Natural killer cell treated with Interleukin-12 subunit alpha and Interleukin-12 subunit beta and Interleukin-15 and Interleukin-18, amount 100 ng/mL, for 72 hours (primary cell): ENCODE data around the gene KIAA1217. TPM values are rescaled to one million over a fixed set of nuclear protein-coding genes. Genes with fewer than 3 reads are reported as not detected.
"Not testable (repeated sequence)": the region's sequence is repeated elsewhere in the genome, so short reads cannot be mapped to it uniquely, and the experiment has no call there.

Experiments used
- ATAC-seq, 2 donors: fragments of 150-1000 bp; cut with Tn5 transposase in 1 of 2; sonication (Bioruptor Pico), chemical (Tn5 transposase) in 1 of 2; 2 replicates each; pipeline ENCODE4 v1.10.0; 2021
- DNase-seq: peaks from one replicate; pipeline ENCODE4 v3.0.0; 2022; ENCODE audit warnings: low spot score
- H3K27ac Mint-ChIP-seq, 2 donors: 1 replicate in 1 of 2; 2 replicates in 1 of 2; pipeline ENCODE4 v1.8.0; 2022; ENCODE audit warnings: mixed read lengths in 2 of 2, mild to moderate bottlenecking in 1 of 2, moderate library complexity in 1 of 2
- H3K27me3 Mint-ChIP-seq, 2 donors: 1 replicate in 1 of 2; 2 replicates in 1 of 2; pipeline ENCODE4 v1.8.0; 2022; ENCODE audit warnings: mixed read lengths in 2 of 2
- H3K36me3 Mint-ChIP-seq: one replicate; pipeline ENCODE4 v1.8.0; 2022; ENCODE audit warnings: mixed read lengths
- H3K4me1 Mint-ChIP-seq, 2 donors: 1 replicate in 1 of 2; 2 replicates in 1 of 2; pipeline ENCODE4 v1.8.0; 2022; ENCODE audit warnings: low read depth in 2 of 2, mixed read lengths in 2 of 2, mild to moderate bottlenecking in 1 of 2
- H3K4me3 Mint-ChIP-seq: one replicate; pipeline ENCODE4 v1.8.0; 2022; ENCODE audit warnings: mixed read lengths
- H3K9me3 Mint-ChIP-seq: 2 replicates; pipeline ENCODE4 v1.8.0; 2022; ENCODE audit warnings: mixed read lengths
- total RNA-seq, 2 donors: library from RNA; stranded (reverse); gene quantifications; one replicate each; pipeline ENCODE4 v1.2.3, GENCODE V29; 2022

Gene KIAA1217
- total RNA-seq, 2 donors from 2014 or later, result 1.0 to 2.3 TPM

DNA sequence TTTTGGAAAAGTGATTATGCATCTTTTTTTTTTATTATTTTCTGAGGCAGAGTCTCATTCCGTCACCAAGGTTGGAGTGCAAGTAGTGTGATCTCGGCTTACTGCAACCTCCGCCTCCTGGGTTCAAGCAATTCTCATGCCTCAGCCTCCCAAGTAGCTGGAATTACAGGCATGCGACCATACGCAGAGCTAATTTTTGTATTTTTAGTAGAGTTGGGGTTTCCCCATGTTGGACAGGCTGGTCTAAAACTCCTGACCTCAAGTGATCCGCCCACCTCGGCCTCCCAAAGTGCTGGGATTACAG is 141.9 kb downstream of the KIAA1217 start:
- H3K4me3 Mint-ChIP-seq, H3K36me3 Mint-ChIP-seq: not testable (repeated sequence)

DNA sequence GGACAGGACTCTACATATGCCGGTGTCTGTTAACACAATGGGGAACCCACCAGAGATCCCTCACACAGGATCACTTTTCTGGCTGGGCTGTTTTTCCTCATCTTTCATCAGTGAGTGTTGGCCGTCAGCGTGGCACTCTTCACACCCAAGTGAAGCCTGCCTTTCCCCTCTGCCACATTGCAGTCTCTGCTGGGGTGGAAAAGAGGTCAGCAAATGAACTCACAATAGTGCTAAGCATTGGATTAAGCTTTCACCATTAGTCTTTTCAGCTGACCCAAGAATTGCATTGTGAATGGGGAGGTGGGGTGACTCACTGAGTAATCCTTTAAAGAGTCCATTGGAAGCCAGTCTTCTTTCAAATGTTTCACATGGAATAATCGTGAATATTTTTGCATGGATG is 143.0 kb downstream of the KIAA1217 start:
- Mint-ChIP-seq H3K4me3 (no peak overlapping the region), H3K9me3 (no peaks in the 10 kb centered on the region), H3K36me3 (no peaks in the 10 kb centered on the region), H3K27ac (no peak overlapping the region), H3K4me1 (no peaks in the 10 kb centered on the region), H3K27me3 (no peaks in the 10 kb centered on the region)
- ATAC-seq (no peak), DNase-seq (no peak)

More for the DNA sequence above, 141.9 kb downstream of the KIAA1217 start:
- not testable (repeated sequence) for H3K27ac Mint-ChIP-seq, DNase-seq, ATAC-seq, H3K9me3 Mint-ChIP-seq, H3K27me3 Mint-ChIP-seq, H3K4me1 Mint-ChIP-seq

DNA sequence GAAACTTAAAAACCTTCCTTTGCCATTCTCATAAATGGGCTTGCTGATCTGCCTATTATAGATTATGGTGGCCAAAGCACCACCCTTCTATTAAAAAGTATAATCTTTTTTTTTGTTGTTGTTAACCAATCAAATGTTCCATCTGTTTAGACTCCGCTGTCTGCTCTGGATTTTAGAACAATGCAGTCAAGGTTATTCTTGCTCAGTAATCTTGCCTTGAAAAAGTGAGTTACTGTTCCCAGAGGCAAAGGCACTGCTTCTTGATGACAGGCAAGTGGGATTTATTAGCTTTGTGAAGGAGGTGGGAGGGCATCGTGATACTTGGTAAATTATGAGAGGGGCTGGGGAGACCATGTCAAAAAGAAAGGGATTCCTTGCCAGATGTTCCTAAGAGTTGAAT is 143.5 kb downstream of the KIAA1217 start:
- Mint-ChIP-seq H3K27ac (no peak overlapping the region), H3K36me3 (no peaks in the 10 kb centered on the region)

DNA sequence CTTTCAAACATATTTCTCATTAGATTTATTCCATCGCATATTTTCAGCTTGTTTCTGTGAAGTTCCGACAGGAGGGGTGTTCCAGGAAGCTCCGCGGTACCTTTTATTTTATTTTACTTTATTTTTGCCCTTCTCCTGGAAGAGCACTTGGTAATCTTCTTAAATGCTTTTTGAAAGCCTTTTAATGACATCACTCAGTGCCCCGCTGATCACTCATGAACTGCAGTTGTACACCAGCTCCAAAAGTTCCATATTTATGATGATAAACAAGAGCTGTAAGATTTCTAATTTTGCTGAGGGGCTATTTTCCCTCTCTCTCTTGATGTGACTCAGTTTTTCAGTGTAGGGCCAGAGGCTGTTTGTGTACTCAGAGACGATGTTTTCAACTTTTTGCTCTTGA is 144.4 kb downstream of the KIAA1217 start:
- no peaks in the 10 kb centered on the region for H3K27me3 Mint-ChIP-seq
- H3K4me3 Mint-ChIP-seq, result no peak overlapping the region
- ATAC-seq (no peak), DNase-seq (no peak)
- no peaks in the 10 kb centered on the region for H3K9me3 Mint-ChIP-seq
- no peak overlapping the region for H3K27ac Mint-ChIP-seq
- no peaks in the 10 kb centered on the region for H3K36me3 Mint-ChIP-seq
- H3K4me1 Mint-ChIP-seq, result no peaks in the 10 kb centered on the region

More for the DNA sequence above, 143.5 kb downstream of the KIAA1217 start:
- no peak for DNase-seq
- H3K9me3 Mint-ChIP-seq, result no peaks in the 10 kb centered on the region
- H3K27me3 Mint-ChIP-seq, result no peaks in the 10 kb centered on the region
- no peaks in the 10 kb centered on the region for H3K4me1 Mint-ChIP-seq
- no peak overlapping the region for H3K4me3 Mint-ChIP-seq
- ATAC-seq, result no peak

DNA sequence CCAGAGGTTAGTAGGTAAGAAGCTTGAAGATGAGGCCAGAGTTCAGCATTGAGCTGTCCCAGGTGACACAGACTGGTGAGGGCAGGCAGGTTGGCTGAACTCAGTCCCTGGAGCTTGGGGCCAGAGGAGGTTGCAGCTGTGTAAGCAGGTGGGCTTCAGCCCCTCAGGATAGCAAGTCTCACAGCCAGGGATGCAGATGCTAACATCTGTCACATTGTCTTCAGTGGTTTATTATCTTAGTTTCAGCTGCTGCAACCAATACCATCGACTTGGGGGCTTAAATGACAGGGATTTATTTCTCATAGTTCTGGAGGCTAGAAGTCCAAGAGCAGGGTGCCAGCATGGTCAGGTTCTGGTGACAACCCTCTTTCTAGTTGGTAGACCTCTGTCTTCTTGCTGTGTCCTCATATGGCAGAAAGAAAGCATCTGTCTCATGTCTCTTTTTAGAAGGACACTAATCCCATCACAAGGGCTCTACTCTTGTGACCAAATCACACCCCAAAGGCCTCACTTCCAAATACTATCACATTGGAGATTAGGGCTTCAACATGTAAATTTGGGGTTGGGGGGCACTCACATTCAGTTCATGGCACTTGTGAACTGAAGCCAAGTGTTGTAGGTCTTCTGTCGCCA is 146.2 kb downstream of the KIAA1217 start:
- no peak overlapping the region for H3K27ac Mint-ChIP-seq
- ATAC-seq (peak in 1 of 2 donors; percentile 22), DNase-seq (no peak)
- no peaks in the 10 kb centered on the region for H3K4me1 Mint-ChIP-seq
- no peak overlapping the region for H3K4me3 Mint-ChIP-seq
- no peaks in the 10 kb centered on the region for H3K36me3 Mint-ChIP-seq
- H3K27me3 Mint-ChIP-seq, result no peaks in the 10 kb centered on the region
- H3K9me3 Mint-ChIP-seq, result no peaks in the 10 kb centered on the region

DNA sequence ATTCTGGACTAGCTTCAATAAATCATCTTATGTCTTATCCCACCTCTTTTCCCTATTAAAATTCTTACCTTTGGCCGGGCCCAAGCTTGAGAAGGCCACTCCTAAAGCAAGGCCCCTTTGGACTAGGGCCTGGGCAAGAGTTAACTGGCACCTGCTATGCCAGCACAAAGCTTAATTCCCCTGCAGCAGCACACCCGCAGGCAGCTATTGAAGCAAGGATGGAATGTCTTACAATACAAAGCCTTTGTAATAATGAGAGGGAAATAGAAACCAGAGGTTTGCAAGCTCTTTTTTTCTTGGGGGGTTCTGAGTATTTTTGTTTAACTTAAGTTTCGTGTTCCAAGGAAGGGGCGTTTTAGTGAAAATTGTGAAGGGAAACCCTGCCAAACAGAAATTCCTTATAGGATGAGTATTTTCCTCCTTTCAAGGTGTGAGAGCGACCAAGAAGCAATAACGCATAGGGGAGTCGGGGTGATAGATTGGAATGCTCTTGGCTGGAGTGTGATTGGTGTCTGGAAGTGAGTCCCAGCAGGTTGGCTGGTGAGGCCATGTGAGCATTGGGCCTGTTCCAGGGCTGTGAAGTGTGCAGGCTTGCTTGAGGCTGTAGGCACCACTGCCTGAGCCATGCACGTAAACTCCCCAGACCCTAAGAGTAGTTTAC is 148.5 kb downstream of the KIAA1217 start:
- DNase-seq, result no peak
- Mint-ChIP-seq H3K36me3 (no peaks in the 10 kb centered on the region), H3K27ac (no peak overlapping the region), H3K9me3 (no peaks in the 10 kb centered on the region), H3K27me3 (no peaks in the 10 kb centered on the region), H3K4me3 (no peak overlapping the region), H3K4me1 (no peaks in the 10 kb centered on the region)
- ATAC-seq, result peak in 1 of 2 donors; percentile 37

DNA sequence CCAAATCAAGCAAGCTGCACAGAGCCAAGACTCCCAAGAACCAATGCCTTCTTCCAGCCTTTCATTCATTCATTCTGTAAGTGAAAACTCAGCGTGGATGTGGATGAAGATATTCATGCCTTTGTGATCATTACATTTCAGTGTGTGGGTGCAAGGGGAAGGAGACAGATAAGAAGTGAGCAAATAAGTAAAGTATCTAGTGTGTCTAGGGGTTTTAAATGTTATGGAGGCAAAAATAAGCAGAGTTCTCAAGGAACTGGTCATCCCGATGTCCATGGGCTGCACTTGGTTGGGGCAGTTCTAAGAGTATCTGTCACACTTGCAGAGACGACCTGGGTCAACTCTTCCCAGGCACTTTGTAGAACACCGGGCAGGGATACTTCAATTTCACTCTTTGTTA is 149.1 kb downstream of the KIAA1217 start:
- H3K27ac Mint-ChIP-seq, result no peak overlapping the region
- H3K36me3 Mint-ChIP-seq, result no peaks in the 10 kb centered on the region
- H3K9me3 Mint-ChIP-seq, result no peaks in the 10 kb centered on the region
- no peaks in the 10 kb centered on the region for H3K27me3 Mint-ChIP-seq
- H3K4me3 Mint-ChIP-seq, result no peak overlapping the region
- H3K4me1 Mint-ChIP-seq, result no peaks in the 10 kb centered on the region
- DNase-seq (no peak), ATAC-seq (no peak)

DNA sequence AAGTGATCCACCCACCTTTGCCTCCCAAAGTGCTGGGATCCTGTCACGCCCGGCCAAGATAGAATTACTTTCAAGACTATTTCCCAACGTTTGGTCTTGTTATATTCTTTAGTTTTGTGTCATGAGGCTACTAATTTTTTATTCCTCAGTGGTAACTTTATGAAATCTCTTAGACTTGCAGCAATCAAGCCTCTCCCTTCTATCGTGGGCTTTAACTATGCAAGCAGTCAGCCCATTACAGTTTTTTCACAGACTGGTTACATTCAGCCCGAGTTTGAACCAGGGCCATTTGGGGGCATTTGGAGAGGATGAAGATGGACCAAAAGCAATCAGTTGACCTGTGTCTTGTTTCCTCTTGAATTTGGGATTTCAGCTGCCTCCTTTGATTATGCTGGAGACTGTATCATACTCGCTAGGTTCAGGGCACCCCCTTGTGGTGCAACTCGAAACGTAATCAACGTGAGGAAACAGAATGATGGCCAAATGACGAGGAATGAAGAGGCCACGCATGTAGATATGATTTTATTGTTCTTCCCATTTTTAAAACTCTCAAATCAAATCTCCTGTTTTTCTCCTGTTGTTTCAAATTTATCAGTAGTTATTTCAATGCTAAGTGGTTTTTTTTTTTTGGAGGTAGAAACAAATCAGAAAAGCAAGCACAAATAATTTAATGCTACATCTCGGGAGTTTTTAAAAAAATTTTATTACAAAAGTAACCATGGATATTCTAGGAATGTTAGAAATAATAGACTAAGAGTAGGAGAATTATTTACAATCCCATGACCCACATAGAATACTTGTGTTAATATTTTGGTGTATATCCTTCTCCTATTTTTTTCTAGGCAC is 151.6 kb downstream of the KIAA1217 start:
- H3K36me3 Mint-ChIP-seq, result no peaks in the 10 kb centered on the region
- peaks cover 0 to 9% of the 10 kb centered on the region in 2 donors for H3K27me3 Mint-ChIP-seq
- H3K9me3 Mint-ChIP-seq, result no peaks in the 10 kb centered on the region
- no peak overlapping the region for H3K27ac Mint-ChIP-seq
- DNase-seq (no peak), ATAC-seq (no peak)
- no peak overlapping the region for H3K4me3 Mint-ChIP-seq
- H3K4me1 Mint-ChIP-seq, result no peaks in the 10 kb centered on the region

DNA sequence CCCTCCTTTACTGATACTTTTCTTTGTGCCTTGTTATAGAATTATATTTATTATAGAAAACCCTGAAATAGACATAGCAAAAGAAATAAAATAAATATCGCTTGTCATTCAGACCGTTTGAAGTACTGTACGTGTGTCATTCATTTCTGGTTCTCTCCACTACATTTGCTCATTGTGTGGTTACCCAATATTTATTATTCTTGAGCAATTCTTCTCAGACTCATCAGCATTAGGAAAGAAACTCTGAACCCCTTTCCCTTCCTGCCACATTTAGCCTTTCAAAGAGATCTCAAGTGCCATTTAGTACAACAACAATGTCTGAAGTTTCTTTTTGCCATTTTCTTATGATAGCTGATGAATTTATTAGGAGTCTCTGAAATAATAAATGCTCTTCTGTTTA is 154.1 kb downstream of the KIAA1217 start:
- Mint-ChIP-seq H3K4me1 (no peaks in the 10 kb centered on the region), H3K36me3 (no peaks in the 10 kb centered on the region), H3K27ac (no peak overlapping the region), H3K27me3 (peaks cover 0 to 10% of the 10 kb centered on the region in 2 donors), H3K9me3 (no peaks in the 10 kb centered on the region), H3K4me3 (no peak overlapping the region)
- ATAC-seq (no peak), DNase-seq (no peak)

DNA sequence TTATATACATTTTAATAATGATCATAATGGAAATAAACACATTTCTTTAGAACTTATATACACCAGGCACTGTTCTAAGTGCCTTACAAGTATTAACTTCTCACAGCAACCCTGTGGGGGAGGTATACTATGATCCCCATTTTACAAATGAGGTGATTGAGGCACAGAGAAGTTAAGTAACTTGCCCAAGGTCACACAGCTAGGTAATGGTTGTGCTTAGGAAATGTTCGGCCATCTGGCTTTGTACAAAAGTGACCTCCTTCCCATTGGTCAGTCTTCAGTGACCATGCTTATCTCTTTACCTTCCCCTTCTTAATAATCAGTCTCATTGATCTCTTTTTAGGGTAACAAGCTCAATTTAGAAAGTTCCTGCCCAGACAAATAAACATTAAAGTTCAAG is 158.8 kb downstream of the KIAA1217 start:
- peaks cover 0 to 16% of the 10 kb centered on the region in 2 donors for H3K27me3 Mint-ChIP-seq
- DNase-seq (no peak), ATAC-seq (no peak)
- no peaks in the 10 kb centered on the region for H3K9me3 Mint-ChIP-seq
- no peaks in the 10 kb centered on the region for H3K36me3 Mint-ChIP-seq
- no peak overlapping the region for H3K4me3 Mint-ChIP-seq
- H3K27ac Mint-ChIP-seq, result no peak overlapping the region
- H3K4me1 Mint-ChIP-seq, result no peaks in the 10 kb centered on the region

DNA sequence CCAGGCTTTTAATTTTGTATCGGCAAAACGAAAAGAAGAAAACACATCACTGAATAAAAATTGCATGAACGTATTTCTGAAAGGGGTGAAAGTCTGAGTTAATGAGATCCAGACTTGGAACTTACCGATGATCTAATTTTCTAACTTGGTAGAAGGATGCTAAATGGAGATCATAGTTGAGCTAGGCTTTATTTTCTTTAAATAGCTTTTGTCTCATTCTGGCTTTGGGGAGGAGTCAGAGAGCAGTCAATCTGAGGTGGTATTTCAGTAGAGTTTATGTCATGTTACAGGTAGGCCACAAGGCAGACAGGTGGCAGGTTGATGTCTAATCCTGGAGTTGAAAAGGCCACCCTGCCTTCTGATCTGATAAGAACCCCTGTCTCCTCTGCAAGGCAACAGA is 161.9 kb downstream of the KIAA1217 start:
- H3K27ac Mint-ChIP-seq, result no peak overlapping the region
- DNase-seq (no peak), ATAC-seq (no peak)
- peaks cover 0 to 6% of the 10 kb centered on the region in 2 donors for H3K27me3 Mint-ChIP-seq
- H3K4me1 Mint-ChIP-seq, result no peaks in the 10 kb centered on the region
- H3K36me3 Mint-ChIP-seq, result no peaks in the 10 kb centered on the region
- H3K9me3 Mint-ChIP-seq, result no peaks in the 10 kb centered on the region
- no peak overlapping the region for H3K4me3 Mint-ChIP-seq

DNA sequence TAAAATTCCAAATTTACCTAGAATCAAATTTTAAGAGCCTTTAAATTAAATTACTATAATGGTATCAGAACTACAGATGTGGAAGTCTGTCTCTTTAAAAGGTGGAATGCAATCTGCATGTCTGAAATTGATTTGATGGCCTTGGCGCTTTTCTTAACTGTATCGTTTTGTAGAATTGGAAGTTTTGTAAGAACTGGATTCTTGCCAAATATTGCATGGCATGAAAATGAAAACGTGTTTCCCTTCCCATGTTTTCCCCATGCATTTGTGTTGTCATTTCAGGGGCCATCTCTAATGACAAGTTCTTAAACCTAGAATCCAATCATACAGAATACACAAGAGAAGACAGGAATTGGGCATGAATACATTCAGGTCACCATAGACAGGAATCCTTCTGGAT is 162.5 kb downstream of the KIAA1217 start:
- Mint-ChIP-seq H3K4me1 (no peaks in the 10 kb centered on the region), H3K4me3 (no peak overlapping the region), H3K9me3 (no peaks in the 10 kb centered on the region), H3K27me3 (peaks cover 0 to 6% of the 10 kb centered on the region in 2 donors), H3K27ac (no peak overlapping the region), H3K36me3 (no peaks in the 10 kb centered on the region)
- DNase-seq, result no peak
- ATAC-seq, result no peak

DNA sequence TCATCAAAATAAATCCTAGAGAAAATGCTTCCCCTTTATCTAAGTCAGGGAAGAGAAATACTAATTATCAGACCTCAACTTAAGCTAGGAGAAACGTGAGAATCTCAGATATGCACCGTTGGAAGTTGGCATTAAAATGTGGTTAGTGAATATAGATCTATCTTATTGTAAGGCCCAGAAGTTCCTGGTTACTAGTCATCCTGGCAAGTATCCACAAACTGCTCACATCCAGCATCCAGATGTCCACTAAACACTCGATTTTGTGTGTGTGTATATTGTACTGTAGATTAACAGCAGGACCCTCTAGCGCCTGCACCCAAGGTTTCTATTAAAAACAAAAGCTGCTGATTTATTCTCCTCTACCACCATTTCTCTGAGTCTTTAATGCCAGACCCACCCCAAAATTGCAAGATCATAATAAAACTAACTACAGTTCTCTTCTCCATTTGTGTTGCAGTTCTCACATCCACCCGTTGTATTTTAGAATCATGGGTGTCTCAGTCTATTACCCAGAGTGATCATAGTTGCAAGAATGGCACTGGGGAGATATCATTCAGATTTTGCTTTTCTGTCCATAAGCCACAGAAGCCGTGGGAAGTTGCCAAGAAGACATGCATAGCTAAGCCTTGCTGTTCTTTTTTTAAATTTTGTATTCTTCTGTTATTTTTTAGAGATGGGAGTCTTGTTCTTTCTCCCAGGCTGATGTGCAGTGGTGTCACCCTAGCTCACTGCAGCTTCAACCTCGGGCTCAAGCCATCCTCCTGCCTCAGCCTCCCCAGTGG is 165.4 kb downstream of the KIAA1217 start:
- no peak overlapping the region for H3K4me3 Mint-ChIP-seq
- peaks cover 0 to 6% of the 10 kb centered on the region in 2 donors for H3K27me3 Mint-ChIP-seq
- no peaks in the 10 kb centered on the region for H3K36me3 Mint-ChIP-seq
- H3K9me3 Mint-ChIP-seq, result no peaks in the 10 kb centered on the region
- no peak overlapping the region for H3K27ac Mint-ChIP-seq
- no peaks in the 10 kb centered on the region for H3K4me1 Mint-ChIP-seq
- DNase-seq, result no peak
- ATAC-seq, result no peak

DNA sequence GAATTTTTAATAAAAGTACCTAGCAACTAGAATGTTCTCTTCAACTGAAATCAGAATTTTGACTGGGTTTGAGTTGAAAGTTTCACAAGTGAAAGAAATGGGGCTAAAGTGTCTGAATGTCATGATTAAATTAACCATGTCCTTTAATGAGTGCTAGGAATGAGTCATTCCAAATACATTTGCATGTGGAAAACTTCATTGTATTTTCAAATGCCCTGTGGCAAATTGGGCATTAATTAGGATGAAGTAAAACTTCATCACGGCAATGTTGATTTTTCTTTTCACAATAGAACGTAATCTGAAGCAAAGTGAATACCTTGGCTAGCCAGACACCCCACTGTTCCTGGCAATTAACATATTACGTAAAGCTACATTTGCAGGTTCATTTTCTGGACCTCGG is 166.6 kb downstream of the KIAA1217 start:
- peaks cover 0 to 6% of the 10 kb centered on the region in 2 donors for H3K27me3 Mint-ChIP-seq
- DNase-seq, result no peak
- H3K9me3 Mint-ChIP-seq, result no peaks in the 10 kb centered on the region
- no peaks in the 10 kb centered on the region for H3K4me1 Mint-ChIP-seq
- no peak overlapping the region for H3K27ac Mint-ChIP-seq
- no peak for ATAC-seq
- H3K4me3 Mint-ChIP-seq, result no peak overlapping the region
- no peaks in the 10 kb centered on the region for H3K36me3 Mint-ChIP-seq
